Lung (tissue), 12 donors: ENCODE results near the gene CDH24. TPM values are rescaled to one million over a fixed set of nuclear protein-coding genes. Genes with fewer than 3 reads are reported as not detected.

Source experiments
- ATAC-seq: fragments of 200-7000 bp; cut with Tn5 transposase; one replicate; pipeline ENCODE4 v1.9.1; 2020; ENCODE audit warnings: moderate number of reproducible peaks; ENCODE audit not compliant: insufficient read depth, low FRiP score
- DNase-seq, 3 donors: peaks; one replicate each; pipeline ENCODE4 v3.0.0-alpha.2; 2013 to 2017
- H3K27ac ChIP-seq, 2 donors: one replicate each; pipeline ENCODE4 v1.5.1; 2013; ENCODE audit warnings: mild to moderate bottlenecking in 2 of 2, moderate library complexity in 2 of 2, control low read depth in 1 of 2, inconsistent platforms in 1 of 2, low read depth in 1 of 2, low read length in 1 of 2
- H3K27me3 ChIP-seq, 3 donors: one replicate each; pipeline ENCODE4 v1.5.1; 2013; ENCODE audit warnings: low read length in 2 of 3; ENCODE audit not compliant: control insufficient read depth in 3 of 3, insufficient read depth in 3 of 3
- H3K36me3 ChIP-seq, 4 donors: one replicate each; pipeline ENCODE4 v1.5.1; 2013; ENCODE audit warnings: low read length in 4 of 4, mild to moderate bottlenecking in 1 of 4, moderate library complexity in 1 of 4; ENCODE audit not compliant: control insufficient read depth in 4 of 4, insufficient read depth in 4 of 4
- H3K4me1 ChIP-seq, 5 donors: one replicate each; pipeline ENCODE4 v1.5.1; 2013; ENCODE audit warnings: low read length in 5 of 5, mild to moderate bottlenecking in 2 of 5, moderate library complexity in 1 of 5; ENCODE audit not compliant: control insufficient read depth in 5 of 5, insufficient read depth in 5 of 5
- H3K4me3 ChIP-seq: one replicate; pipeline ENCODE4 v1.5.1; 2013; ENCODE audit warnings: mild to moderate bottlenecking, control low read depth, moderate library complexity
- H3K9ac ChIP-seq, 2 donors: one replicate each; pipeline ENCODE4 v1.5.1; 2013; ENCODE audit warnings: low read length in 2 of 2, control low read depth in 1 of 2; ENCODE audit not compliant: insufficient read depth in 1 of 2
- H3K9me3 ChIP-seq, 4 donors: one replicate each; pipeline ENCODE4 v1.5.1; 2013; ENCODE audit warnings: low read length in 3 of 4, mild to moderate bottlenecking in 1 of 4, moderate library complexity in 1 of 4; ENCODE audit not compliant: control insufficient read depth in 4 of 4, insufficient read depth in 3 of 4
- CTCF ChIP-seq: IDR thresholded peaks from 2 replicates; pipeline ENCODE4 v1.5.1; 2012; ENCODE audit warnings: mild to moderate bottlenecking; ENCODE audit errors: control extremely low read depth, extremely low read depth
- WGBS, 2 donors: extraction: QIAGEN DNeasy Blood & Tissue Kit; methylation state at CpG; one replicate each; pipeline ENCODE4 v1.1.7; 2013; 5-methylcytosine and 5-hydroxymethylcytosine counted together
- polyA plus RNA-seq, 2 donors: library from polyadenylated mRNA; stranded (reverse); fragments of 200-250 nt; gene quantifications; one replicate each; pipeline ENCODE4 v1.2.1, GENCODE V29; 2013
- total RNA-seq, 2 donors: library from RNA; depleted of rRNA in 1 of 2; stranded (reverse); fragments of >200 nt in 1 of 2; gene quantifications; one replicate each; pipeline ENCODE4 v1.2.1, GENCODE V29; 2014 to 2021
- donor health status: control.
- donor health status: control.
- donor health status: Bipolar disorder and iron deficiency.
- donor health status: healthy.
- donor health status: DM: yes; HTN: yes; CAD: no.

CDH24 gene
- total and polyA plus RNA-seq, 4 donors, result 2.0 to 4.8 (median 4.4) TPM

DNA sequence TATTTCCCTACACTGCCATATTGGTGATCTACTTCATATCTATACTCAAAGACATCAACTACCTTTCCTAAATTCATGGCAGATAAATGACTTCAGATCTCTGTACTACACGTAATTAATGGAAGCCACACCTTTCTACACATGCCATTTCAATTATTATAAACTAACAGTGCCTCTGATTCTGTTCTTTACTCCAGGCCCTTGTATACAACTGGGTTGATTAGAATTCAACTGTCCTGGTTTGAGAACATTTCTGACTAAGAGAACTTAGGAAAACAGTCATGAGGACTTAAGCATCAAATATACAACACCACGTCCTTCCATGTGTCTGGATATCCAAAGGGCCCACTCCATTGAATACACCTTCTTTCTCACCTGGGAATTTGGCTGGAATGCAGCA is 35.8 kb upstream of the CDH24 start:
- DNase-seq, result no peak
- 65 to 76% methylated on average over 2 of the region's 2 CpGs for WGBS, 2 donors
- Histone ChIP-seq H3K36me3 (peaks cover 15 to 35% (median 27%) of the 10 kb centered on the region in 4 donors), H3K4me3 (no peak overlapping the region), H3K27me3 (no peaks in the 10 kb centered on the region), H3K9me3 (no peaks in the 10 kb centered on the region), H3K9ac (no peak overlapping the region), H3K4me1 (peaks cover 3 to 23% (median 10%) of the 10 kb centered on the region in 5 donors), H3K27ac (no peak overlapping the region)
- TF ChIP-seq CTCF, result no peak
- no peak for ATAC-seq

DNA sequence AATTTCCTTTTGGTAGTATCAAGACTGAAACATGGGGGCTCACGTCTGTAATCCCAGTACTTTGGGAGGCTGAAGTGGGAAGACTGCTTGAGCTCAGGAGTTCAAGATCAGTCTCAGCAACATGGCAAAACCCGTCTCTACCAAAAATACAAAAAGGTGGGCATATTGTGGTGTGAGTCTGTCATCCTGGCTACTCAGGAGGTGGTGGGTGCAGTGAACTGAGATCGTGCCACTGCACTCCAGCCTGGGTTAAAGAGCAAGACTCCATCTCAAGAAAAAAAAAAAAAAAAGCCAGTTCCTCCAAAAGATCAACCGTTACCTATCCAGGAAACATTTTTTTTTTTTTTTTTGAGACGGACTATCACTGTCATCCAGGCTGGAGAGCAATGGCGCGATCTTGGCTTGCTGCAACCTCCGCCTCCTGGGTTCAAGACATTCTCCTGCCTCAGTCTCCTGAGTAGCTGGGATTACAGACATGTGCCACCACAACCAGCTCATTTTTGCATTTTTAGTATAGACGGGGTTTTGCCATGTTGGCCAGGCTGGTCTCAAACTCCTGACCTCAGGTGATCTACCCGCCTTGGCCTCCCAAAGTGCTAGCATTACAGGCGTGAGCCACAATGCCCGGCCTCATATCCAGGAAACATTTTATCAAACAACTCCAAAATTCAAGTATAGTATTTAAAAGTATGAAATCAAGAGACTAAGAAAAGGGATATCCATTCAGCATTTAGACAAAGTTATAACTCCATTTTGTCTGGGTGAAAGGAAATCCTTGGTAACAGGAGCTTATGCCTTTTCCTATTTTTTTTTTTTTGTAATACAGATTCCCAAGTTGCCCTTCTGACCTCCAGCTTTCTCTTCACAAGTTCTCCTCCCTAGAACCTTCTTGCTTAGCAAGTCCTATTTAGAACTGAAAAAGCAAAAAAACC is 34.2 kb upstream of the CDH24 start:
- DNase-seq (no peak), ATAC-seq (no peak)
- H3K9me3 ChIP-seq, result no peaks in the 10 kb centered on the region
- no peaks in the 10 kb centered on the region for H3K27me3 ChIP-seq
- no peak for TF ChIP-seq CTCF
- 79 to 84% methylated on average over 12 of the region's 12 CpGs for WGBS, 2 donors
- no peak overlapping the region for H3K27ac ChIP-seq
- peaks cover 3 to 13% (median 10%) of the 10 kb centered on the region in 5 donors for H3K4me1 ChIP-seq
- H3K4me3 ChIP-seq, result no peak overlapping the region
- H3K36me3 ChIP-seq, result peaks cover 9 to 39% (median 28%) of the 10 kb centered on the region in 4 donors
- no peak overlapping the region for H3K9ac ChIP-seq

GRCh38 chr14:23090254-23090636 is 32.9 kb upstream of the CDH24 start:
- no peak overlapping the region for H3K9ac ChIP-seq
- H3K27ac ChIP-seq, result no peak overlapping the region
- ATAC-seq (no peak), DNase-seq (no peak)
- no peak for TF ChIP-seq CTCF
- H3K27me3 ChIP-seq, result no peaks in the 10 kb centered on the region
- H3K9me3 ChIP-seq, result no peaks in the 10 kb centered on the region
- no peak overlapping the region for H3K4me3 ChIP-seq
- peaks cover 12 to 50% (median 32%) of the 10 kb centered on the region in 4 donors for H3K36me3 ChIP-seq
- H3K4me1 ChIP-seq, result peaks cover 3 to 11% (median 10%) of the 10 kb centered on the region in 5 donors
- WGBS, 2 donors, result 51 to 87% methylated on average over 4 of the region's 4 CpGs
